IMR-90 (cell line): Measurements from ENCODE around the gene PRAF2. TPM values are rescaled to one million over a fixed set of nuclear protein-coding genes. Genes with fewer than 3 reads are reported as not detected.

Experiments
- ATAC-seq: fragments of 200-7000 bp; cut with Tn5 transposase; 2 replicates; pipeline ENCODE4 v1.9.1; 2020; ENCODE audit warnings: low read depth, mild to moderate bottlenecking, moderate library complexity
- BruUV-seq: library from RNA; stranded (reverse); fragments of 400-500 nt; replicated peaks from 2 replicates; lab custom pipeline; 2021; lab: Mats Ljungman, UMichigan
- CTCF ChIA-PET: fragments of 300-600 bp; formaldehyde crosslinking; extraction: SDS; loops from one replicate; lab custom pipeline; 2021; ENCODE audit warnings: antibody characterized with exemption; lab: Yijun Ruan, JAX
- POLR2A ChIA-PET: fragments of 300-600 bp; sonication (Branson Sonifier 250); formaldehyde crosslinking; loops from one replicate; lab custom pipeline; 2022; ENCODE audit warnings: antibody characterized with exemption; ENCODE audit not compliant: unreplicated experiment; lab: Charles Lee
- DNase-seq: peaks from one replicate; pipeline ENCODE4 v3.0.0; 2013
- H2AFZ ChIP-seq: replicated peaks from 2 replicates; pipeline ENCODE3; 2013; ENCODE audit warnings: low read length, mild to moderate bottlenecking; ENCODE audit not compliant: poor library complexity
- H2AK5ac ChIP-seq: 2 replicates; pipeline ENCODE4 v1.6.1; 2013; ENCODE audit warnings: low read depth, low read length, inconsistent platforms
- H2AK9ac ChIP-seq: replicated peaks from 2 replicates; pipeline ENCODE3; 2013; ENCODE audit warnings: mild to moderate bottlenecking, low read depth, low read length, moderate library complexity; ENCODE audit not compliant: poor library complexity
- H2BK120ac ChIP-seq: 2 replicates; pipeline ENCODE4 v1.6.1; 2013; ENCODE audit warnings: low read depth, low read length, inconsistent platforms
- H2BK15ac ChIP-seq: 3 replicates; pipeline ENCODE4 v1.6.1; 2013; ENCODE audit warnings: low read depth, low read length, inconsistent platforms
- H2BK20ac ChIP-seq: 2 replicates; pipeline ENCODE4 v1.6.1; 2013; ENCODE audit warnings: low read depth, mild to moderate bottlenecking, inconsistent platforms, low read length, moderate library complexity
- H2BK5ac ChIP-seq: 2 replicates; pipeline ENCODE4 v1.6.1; 2013; ENCODE audit warnings: mild to moderate bottlenecking, low read depth, low read length, inconsistent platforms; ENCODE audit not compliant: poor library complexity, severe bottlenecking
- H3K14ac ChIP-seq: replicated peaks from 2 replicates; pipeline ENCODE4 v1.6.1; 2013; ENCODE audit warnings: low read depth, low read length, inconsistent platforms
- H3K18ac ChIP-seq: 2 replicates; pipeline ENCODE4 v1.6.1; 2013; ENCODE audit warnings: low read depth, low read length, control low read depth
- H3K23ac ChIP-seq: 2 replicates; pipeline ENCODE4 v1.6.1; 2013; ENCODE audit warnings: low read depth, low read length, inconsistent platforms
- H3K27ac ChIP-seq: 2 replicates; pipeline ENCODE4 v1.5.1; 2013; ENCODE audit warnings: mild to moderate bottlenecking, control low read depth, low read length; ENCODE audit not compliant: insufficient read depth
- H3K27me3 ChIP-seq: 2 replicates; pipeline ENCODE4 v1.6.1; 2013; ENCODE audit warnings: low read length; ENCODE audit not compliant: control insufficient read depth, insufficient read depth
- H3K36me3 ChIP-seq: 2 replicates; pipeline ENCODE4 v1.6.1; 2013; ENCODE audit warnings: low read length, mixed read lengths; ENCODE audit not compliant: control insufficient read depth, insufficient read depth
- H3K4ac ChIP-seq: 2 replicates; pipeline ENCODE4 v1.6.1; 2013; ENCODE audit warnings: low read depth, low read length, inconsistent platforms
- H3K4me1 ChIP-seq: 2 replicates; pipeline ENCODE4 v1.6.1; 2013; ENCODE audit warnings: low read length, mixed read lengths; ENCODE audit not compliant: control insufficient read depth, insufficient read depth
- H3K4me2 ChIP-seq: 2 replicates; pipeline ENCODE4 v1.6.1; 2013; ENCODE audit warnings: low read depth, mild to moderate bottlenecking, control low read depth, low read length, moderate library complexity
- H3K4me3 ChIP-seq: 2 replicates; pipeline ENCODE4 v1.5.1; 2013; ENCODE audit warnings: low read depth, mild to moderate bottlenecking, control low read depth, low read length, moderate library complexity; ENCODE audit not compliant: insufficient read depth
- H3K56ac ChIP-seq: 2 replicates; pipeline ENCODE4 v1.6.1; 2013; ENCODE audit warnings: low read length, inconsistent platforms; ENCODE audit not compliant: insufficient read depth; ENCODE audit errors: extremely low read depth
- H3K79me1 ChIP-seq, 2 experiments: 2 replicates each; pipeline ENCODE4 v1.6.1; 2013; ENCODE audit warnings: low read length in 2 of 2, inconsistent platforms in 1 of 2, low read depth in 1 of 2
- H3K9ac ChIP-seq: 2 replicates; pipeline ENCODE4 v1.6.1; 2013; ENCODE audit warnings: low read depth, low read length, control low read depth
- H3K9me1 ChIP-seq: 2 replicates; pipeline ENCODE4 v1.6.1; 2013; ENCODE audit warnings: low read length, inconsistent platforms; ENCODE audit not compliant: insufficient read depth
- H3K9me3 ChIP-seq: 2 replicates; pipeline ENCODE4 v1.6.1; 2013; ENCODE audit warnings: low read length; ENCODE audit not compliant: control insufficient read depth, insufficient read depth
- H4K20me1 ChIP-seq: 2 replicates; pipeline ENCODE4 v1.6.1; 2013; ENCODE audit warnings: low read length, inconsistent platforms; ENCODE audit not compliant: insufficient read depth
- H4K5ac ChIP-seq: 2 replicates; pipeline ENCODE4 v1.6.1; 2013; ENCODE audit warnings: mild to moderate bottlenecking, low read depth, low read length, control low read depth
- H4K8ac ChIP-seq, 2 experiments: 2 replicates each; pipeline ENCODE4 v1.6.1; 2013; ENCODE audit warnings: low read depth in 2 of 2, low read length in 2 of 2, control low read depth in 1 of 2, inconsistent platforms in 1 of 2
- H4K91ac ChIP-seq: 2 replicates; pipeline ENCODE4 v1.6.1; 2013; ENCODE audit warnings: low read depth, low read length, inconsistent platforms; ENCODE audit not compliant: insufficient read depth
- CEBPB ChIP-seq: IDR thresholded peaks from 2 replicates; pipeline ENCODE4 v1.6.1; 2012; ENCODE audit warnings: low read depth, low read length, improper control_type of control experiment
- CTCF ChIP-seq: conservative IDR thresholded peaks from 2 replicates; pipeline ENCODE4 v1.5.1; 2012; ENCODE audit warnings: mild to moderate bottlenecking, low read depth, low read length, improper control_type of control experiment
- MXI1 ChIP-seq: IDR thresholded peaks from 2 replicates; pipeline ENCODE4 v1.6.1; 2012; ENCODE audit warnings: low read depth, mild to moderate bottlenecking, low read length, moderate library complexity, borderline replicate concordance
- RAD21 ChIP-seq: IDR thresholded peaks from 2 replicates; pipeline ENCODE4 v1.6.1; 2012; ENCODE audit warnings: low read length, improper control_type of control experiment
- RFX5 ChIP-seq: IDR thresholded peaks from 2 replicates; pipeline ENCODE4 v1.8.0; 2012; ENCODE audit warnings: low read depth, mild to moderate bottlenecking, low read length, moderate library complexity
- SMC3 ChIP-seq: fragments of 150-350 bp; IDR thresholded peaks from 2 replicates; pipeline ENCODE4 v1.6.1; 2016; ENCODE audit warnings: low read depth, mild to moderate bottlenecking, antibody characterized with exemption, low read length, moderate library complexity
- WGBS, 2 experiments: methylation state at CpG; one replicate each; pipeline versions ENCODE4 v1.1.5 to v1.1.7; 2013; ENCODE audit warnings: missing lambda C conversion rate in 2 of 2; ENCODE audit not compliant: insufficient read length in 1 of 2; ENCODE audit errors: extremely low coverage in 2 of 2; 5-methylcytosine and 5-hydroxymethylcytosine counted together
- dilution Hi-C: fragments of 300-500 bp; cut with HindIII; formaldehyde crosslinking; loops from one replicate; pipeline ENCODE4 v1.14.3; 2018; ENCODE audit warnings: low sequenced_read_pairs; ENCODE audit not compliant: unreplicated experiment
- in situ Hi-C: fragments of 300-500 bp; cut with MboI; formaldehyde crosslinking; loops from 3 replicates; pipeline ENCODE4 v1.14.3; 2019; ENCODE audit warnings: low sequenced_read_pairs, inconsistent platforms, mixed read lengths
- intact Hi-C: fragments of 100-400 bp; cut with micrococcal nuclease; formaldehyde crosslinking; loops from 2 replicates; pipeline ENCODE4 v1.10.0; 2022
- polyA plus RNA-seq, 3 experiments: library from polyadenylated mRNA; depleted of rRNA; stranded (reverse); fragments of >200 nt; gene quantifications; 2 replicates each; pipeline ENCODE4 v1.2.3, GENCODE V29; 2012; ENCODE audit warnings: low replicate concordance in 1 of 3
- total RNA-seq: library from RNA; depleted of rRNA; stranded (reverse); fragments of >200 nt; gene quantifications from 2 replicates; pipeline ENCODE4 v1.2.3, GENCODE V29; 2012

Gene PRAF2
- total and polyA plus RNA-seq, 2 of the 4 experiments (the other 2 are of a cell fraction) = 3.8 to 65.5 TPM

GRCh38 chrX:49106930-49107329 is 33.1 kb upstream of the PRAF2 start:
- Histone ChIP-seq H3K4me3 (no peak overlapping the region), H4K91ac (no peak overlapping the region), H4K8ac (no peak overlapping the region), H2BK120ac (no peak overlapping the region), H2BK20ac (no peak overlapping the region), H2AFZ (no peak overlapping the region), H3K27ac (no peak overlapping the region), H3K9ac (no peak overlapping the region), H3K4me2 (no peak overlapping the region), H3K56ac (no peak overlapping the region), H3K14ac (no peak overlapping the region), H3K9me3 (no peaks in the 10 kb centered on the region), H3K18ac (no peak overlapping the region), H3K36me3 (no peaks in the 10 kb centered on the region; the same call in 1 of the 2 replicates), H3K9me1 (no peaks in the 10 kb centered on the region), H3K79me1 (no peaks in the 10 kb centered on the region), H2AK5ac (no peak overlapping the region), H2AK9ac (no peak overlapping the region), H3K4me1 (no peaks in the 10 kb centered on the region), H2BK5ac (no peak overlapping the region), H3K27me3 (no peaks in the 10 kb centered on the region), H4K20me1 (no peaks in the 10 kb centered on the region), H3K23ac (no peak overlapping the region), H4K5ac (no peak overlapping the region), H3K4ac (no peak overlapping the region), H2BK15ac (no peak overlapping the region)
- BruUV-seq = no TSS peak
- in situ Hi-C loops (no loop called here), intact Hi-C loops (no loop called here), dilution Hi-C loops (no loop called here)
- WGBS, 2 experiments = no CpG with 5 or more reads among the region's 7 CpGs
- CTCF ChIA-PET = no interaction called here
- peak; percentile 96 for ATAC-seq
- peak; percentile 52 for DNase-seq
- POLR2A ChIA-PET = no interaction called here
- TF ChIP-seq CEBPB = no peak
- TF ChIP-seq SMC3 = peak; percentile 37; the same call in 1 of the 2 replicates
- peak; percentile 45 for TF ChIP-seq RAD21
- no peak for TF ChIP-seq RFX5
- TF ChIP-seq MXI1 = 0 out of 2 replicates have a peak, but pooled peaks have one; percentile 37
- peak; percentile 51 for TF ChIP-seq CTCF
